Neural progenitor cell (in vitro differentiated cells): ENCODE measurements around the gene DCP1B.

Experiments
- CTCF ChIP-seq: fragments of 200-600 bp; sonication (generic); IDR thresholded peaks from 2 replicates; pipeline ENCODE4 v1.5.1; 2017; ENCODE audit warnings: antibody characterized with exemption, mild to moderate bottlenecking
- EZH2 ChIP-seq: fragments of 200-600 bp; sonication (generic); IDR thresholded peaks from 2 replicates; pipeline ENCODE4 v1.6.1; 2017; ENCODE audit warnings: antibody characterized with exemption, mild to moderate bottlenecking, moderate library complexity

GRCh38 chr12:2009623-2010022, 5.4 kb upstream of the DCP1B start:
- TF ChIP-seq CTCF (peak; percentile 37), EZH2 (no peak)
